ENCODE data around the gene MS4A18. TPM values are rescaled to one million over a fixed set of nuclear protein-coding genes. Genes with fewer than 3 reads are reported as not detected.
"Not testable (repeated sequence)": the region's sequence is repeated elsewhere in the genome, so short reads cannot be mapped to it uniquely, and the experiment has no call there.

The MS4A18 gene
- not detected for polyA plus RNA-seq (2012; ENCODE audit: missing spikeins)

- DNase-seq (ENCODE audit: insufficient read length), result no peak
- no peak for FAIRE-seq
- TF ChIP-seq TAF1 (IDR thresholded peaks at IDR 0.05; ENCODE audit: borderline replicate concordance, low read depth, low read length), result no peak
- TF ChIP-seq POLR2AphosphoS5 (IDR thresholded peaks at IDR 0.05; ENCODE audit: low read depth, low read length), result no peak
- no peak for TF ChIP-seq POLR2A (IDR thresholded peaks at IDR 0.05; ENCODE audit: low read depth, low read length)
Observed at GRCh38 chr11:60724420-60724819, at the start of gene MS4A18. TSS of gene MS4A18 (plus strand) at chr11:60724720.

GRCh38 chr11:60678231-60678630 is 46.3 kb upstream of the MS4A18 start:
- FAIRE-seq; DNase-seq (ENCODE audit: insufficient read length): not testable (repeated sequence)

GRCh38 chr11:60679879-60680278 is 44.6 kb upstream of the MS4A18 start:
- TF ChIP-seq POLR2AphosphoS5 (IDR thresholded peaks at IDR 0.05; ENCODE audit: low read depth, low read length) (no peak), POLR2A (IDR thresholded peaks at IDR 0.05; ENCODE audit: low read depth, low read length) (no peak), TAF1 (IDR thresholded peaks at IDR 0.05; ENCODE audit: borderline replicate concordance, low read depth, low read length) (no peak)
- DNase-seq (ENCODE audit: insufficient read length) (no peak), FAIRE-seq (no peak)

- TF ChIP-seq TAF1 (IDR thresholded peaks at IDR 0.05; ENCODE audit: borderline replicate concordance, low read depth, low read length) (no peak), POLR2AphosphoS5 (IDR thresholded peaks at IDR 0.05; ENCODE audit: low read depth, low read length) (no peak)
- peak; percentile 64 for FAIRE-seq
- no peak for DNase-seq (ENCODE audit: insufficient read length)
Observed at GRCh38 chr11:60680455-60681119, 43.9 kb upstream of the MS4A18 start.

- FAIRE-seq, result peak; percentile 83
Observed at GRCh38 chr11:60684541-60684848, 40.0 kb upstream of the MS4A18 start.

GRCh38 chr11:60691661-60692060 is 32.9 kb upstream of the MS4A18 start:
- TF ChIP-seq POLR2AphosphoS5 (IDR thresholded peaks at IDR 0.05; ENCODE audit: low read depth, low read length), result no peak
- FAIRE-seq (no peak), DNase-seq (ENCODE audit: insufficient read length) (no peak)

More at GRCh38 chr11:60684541-60684848, 40.0 kb upstream of the MS4A18 start:
- not testable (repeated sequence) for DNase-seq (ENCODE audit: insufficient read length)

- TF ChIP-seq TAF1 (IDR thresholded peaks at IDR 0.05; ENCODE audit: borderline replicate concordance, low read depth, low read length) (no peak), POLR2AphosphoS5 (IDR thresholded peaks at IDR 0.05; ENCODE audit: low read depth, low read length) (no peak), POLR2A (IDR thresholded peaks at IDR 0.05; ENCODE audit: low read depth, low read length) (no peak)
- FAIRE-seq, result peak; percentile 81
Observed at GRCh38 chr11:60699284-60699691, 25.2 kb upstream of the MS4A18 start, which contains the start of gene MS4A8. TSS of gene MS4A8 (plus strand) at chr11:60699612. CDS start at chr11:60700861, 1,249 bp downstream.

GRCh38 chr11:60699936-60700335 is 24.6 kb upstream of the MS4A18 start:
- DNase-seq (ENCODE audit: insufficient read length), result no peak
- TF ChIP-seq POLR2AphosphoS5 (IDR thresholded peaks at IDR 0.05; ENCODE audit: low read depth, low read length), result no peak
- TF ChIP-seq POLR2A (IDR thresholded peaks at IDR 0.05; ENCODE audit: low read depth, low read length), result no peak
- TF ChIP-seq TAF1 (IDR thresholded peaks at IDR 0.05; ENCODE audit: borderline replicate concordance, low read depth, low read length), result no peak
- FAIRE-seq, result no peak

More at GRCh38 chr11:60699284-60699691, 25.2 kb upstream of the MS4A18 start, which contains the start of gene MS4A8:
- no peak for DNase-seq (ENCODE audit: insufficient read length)

GRCh38 chr11:60700689-60701468 is 23.6 kb upstream of the MS4A18 start:
- DNase-seq (ENCODE audit: insufficient read length) (no peak), FAIRE-seq (peak; percentile 42)
- TF ChIP-seq POLR2A (IDR thresholded peaks at IDR 0.05; ENCODE audit: low read depth, low read length), result no peak
- no peak for TF ChIP-seq POLR2AphosphoS5 (IDR thresholded peaks at IDR 0.05; ENCODE audit: low read depth, low read length)
- no peak for TF ChIP-seq TAF1 (IDR thresholded peaks at IDR 0.05; ENCODE audit: borderline replicate concordance, low read depth, low read length)

- no peak for DNase-seq (ENCODE audit: insufficient read length)
- TF ChIP-seq POLR2AphosphoS5 (IDR thresholded peaks at IDR 0.05; ENCODE audit: low read depth, low read length) (no peak), POLR2A (IDR thresholded peaks at IDR 0.05; ENCODE audit: low read depth, low read length) (no peak), TAF1 (IDR thresholded peaks at IDR 0.05; ENCODE audit: borderline replicate concordance, low read depth, low read length) (no peak)
- no peak for FAIRE-seq
Observed at GRCh38 chr11:60701469-60701818, 23.1 kb upstream of the MS4A18 start.

GRCh38 chr11:60703374-60703773 is 21.1 kb upstream of the MS4A18 start:
- no peak for FAIRE-seq
- no peak for TF ChIP-seq TAF1 (IDR thresholded peaks at IDR 0.05; ENCODE audit: borderline replicate concordance, low read depth, low read length)
- no peak for TF ChIP-seq POLR2A (IDR thresholded peaks at IDR 0.05; ENCODE audit: low read depth, low read length)
- TF ChIP-seq POLR2AphosphoS5 (IDR thresholded peaks at IDR 0.05; ENCODE audit: low read depth, low read length), result no peak
- no peak for DNase-seq (ENCODE audit: insufficient read length)

- TF ChIP-seq POLR2AphosphoS5 (IDR thresholded peaks at IDR 0.05; ENCODE audit: low read depth, low read length) (no peak), TAF1 (IDR thresholded peaks at IDR 0.05; ENCODE audit: borderline replicate concordance, low read depth, low read length) (no peak), POLR2A (IDR thresholded peaks at IDR 0.05; ENCODE audit: low read depth, low read length) (no peak)
- FAIRE-seq (no peak), DNase-seq (ENCODE audit: insufficient read length) (no peak)
Observed at GRCh38 chr11:60705895-60706294, 18.6 kb upstream of the MS4A18 start.
